HEK293 (cell line): ENCODE measurements around the gene ACACB.

ENCODE experiments used
- CTCF ChIA-PET: fragments of 350-600 bp; formaldehyde crosslinking; extraction: SDS; loops from one replicate; lab custom pipeline; 2021; ENCODE audit warnings: antibody characterized with exemption; lab: Yijun Ruan, JAX
- POLR2A ChIA-PET: fragments of 300-600 bp; formaldehyde crosslinking; extraction: SDS; loops from one replicate; lab custom pipeline; 2020; ENCODE audit warnings: antibody characterized with exemption, inconsistent platforms; lab: Yijun Ruan, JAX
- H3K27ac ChIP-seq: fragments of 200-500 bp; sonication (Bioruptor generic); 2 replicates; pipeline ENCODE4 v1.5.1; 2014; ENCODE audit warnings: low read depth, low read length, control low read depth, inconsistent platforms; ENCODE audit errors: extremely low read depth
- H3K36me3 ChIP-seq, 2 experiments: fragments of 200-500 bp in 1 of 2; sonication (Bioruptor generic) in 1 of 2; 1 replicate in 1 of 2; 2 replicates in 1 of 2; pipeline ENCODE4 v1.5.1; 2014 to 2017; ENCODE audit warnings: inconsistent platforms in 2 of 2, low read length in 2 of 2; ENCODE audit not compliant: control insufficient read depth in 2 of 2, insufficient read depth in 1 of 2
- H3K4me1 ChIP-seq: fragments of 200-500 bp; sonication (Bioruptor generic); 2 replicates; pipeline ENCODE4 v1.5.1; 2014; ENCODE audit warnings: mild to moderate bottlenecking, low read length, inconsistent platforms; ENCODE audit not compliant: control insufficient read depth, insufficient read depth
- H3K4me3 ChIP-seq: 2 replicates; pipeline ENCODE4 v1.5.1; 2011; ENCODE audit warnings: low read depth, mild to moderate bottlenecking, control low read depth, low read length, moderate library complexity
- H3K9me3 ChIP-seq: fragments of 200-500 bp; sonication (Bioruptor generic); 2 replicates; pipeline ENCODE4 v1.5.1; 2014; ENCODE audit warnings: low read depth, low read length, inconsistent platforms; ENCODE audit not compliant: control insufficient read depth, insufficient read depth
- KLF9 ChIP-seq: fragments of 450-650 bp; formaldehyde crosslinking; IDR thresholded peaks from 2 replicates; pipeline ENCODE4 v1.5.1; 2016; ENCODE audit warnings: missing biosample characterization, missing genetic modification characterization, low read depth
- SCRT1 ChIP-seq: fragments of 450-650 bp; formaldehyde crosslinking; IDR thresholded peaks from 2 replicates; pipeline ENCODE4 v1.5.1; 2016; ENCODE audit warnings: missing biosample characterization, missing genetic modification characterization, borderline replicate concordance
- ZFP69B ChIP-seq: fragments of 450-650 bp; formaldehyde crosslinking; IDR thresholded peaks from 2 replicates; pipeline ENCODE4 v1.5.1; 2016; ENCODE audit warnings: missing biosample characterization, missing genetic modification characterization
- ZNF121 ChIP-seq: fragments of 450-650 bp; formaldehyde crosslinking; IDR thresholded peaks from 2 replicates; pipeline ENCODE4 v1.5.1; 2016; ENCODE audit warnings: missing biosample characterization, missing genetic modification characterization
- ZNF140 ChIP-seq: fragments of 450-650 bp; formaldehyde crosslinking; IDR thresholded peaks from 2 replicates; pipeline ENCODE4 v1.5.1; 2016; ENCODE audit warnings: missing biosample characterization, missing genetic modification characterization
- ZNF248 ChIP-seq: fragments of 450-650 bp; formaldehyde crosslinking; IDR thresholded peaks from 2 replicates; pipeline ENCODE4 v1.5.1; 2017; ENCODE audit warnings: missing biosample characterization, missing genetic modification characterization
- ZNF266 ChIP-seq: fragments of 450-650 bp; formaldehyde crosslinking; IDR thresholded peaks from 2 replicates; pipeline ENCODE4 v1.5.1; 2016; ENCODE audit warnings: missing biosample characterization, missing genetic modification characterization, low read depth
- ZNF394 ChIP-seq: fragments of 450-650 bp; formaldehyde crosslinking; IDR thresholded peaks from 2 replicates; pipeline ENCODE4 v1.5.1; 2016; ENCODE audit warnings: missing biosample characterization, missing genetic modification characterization, mild to moderate bottlenecking, moderate library complexity, borderline replicate concordance
- ZNF561 ChIP-seq: fragments of 450-650 bp; IDR thresholded peaks from 2 replicates; pipeline ENCODE4 v1.5.1; 2018; ENCODE audit warnings: missing biosample characterization, missing genetic modification characterization, borderline replicate concordance
- ZSCAN30 ChIP-seq: fragments of 450-650 bp; IDR thresholded peaks from 2 replicates; pipeline ENCODE4 v1.5.1; 2018; ENCODE audit warnings: missing biosample characterization, mild to moderate bottlenecking, missing genetic modification characterization, moderate library complexity
- TF ChIP-seq, protein P1 (sequence below): fragments of 450-650 bp; formaldehyde crosslinking; IDR thresholded peaks from 2 replicates; pipeline ENCODE4 v1.5.1; 2016; ENCODE audit warnings: missing biosample characterization, missing genetic modification characterization

The ACACB gene

DNA sequence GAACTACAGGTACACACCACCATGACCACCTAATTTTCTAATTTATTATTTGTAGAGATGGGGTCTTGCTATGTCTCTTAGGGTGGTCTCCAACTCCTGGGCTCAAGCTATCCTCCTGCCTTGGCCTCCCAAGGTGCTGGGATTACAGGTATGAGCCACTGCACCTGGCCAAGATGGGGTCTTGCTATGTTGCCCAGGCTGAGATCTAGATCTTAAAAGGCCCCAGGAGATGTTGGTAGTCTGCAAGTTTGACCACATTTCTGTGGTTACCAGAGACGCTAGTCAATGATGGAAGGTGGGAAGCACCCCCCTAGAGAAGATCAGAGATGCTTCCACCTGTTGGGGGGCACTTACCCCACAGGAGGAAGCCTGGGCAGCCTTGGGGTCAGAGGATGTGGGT, 158.0 kb downstream of the ACACB start:
- H3K4me3 ChIP-seq = no peak overlapping the region
- TF ChIP-seq ZFP69B (tag by site-specific recombination) = no peak
- TF ChIP-seq SCRT1 (tag by site-specific recombination) = no peak
- TF ChIP-seq ZNF121 (tag by site-specific recombination) = peak; percentile 51; the same call in 1 of the 2 replicates
- no peaks in the 10 kb centered on the region for H3K36me3 ChIP-seq
- no peaks in the 10 kb centered on the region for H3K4me1 ChIP-seq
- H3K9me3 ChIP-seq = no peaks in the 10 kb centered on the region
- ChIA-PET CTCF (interaction anchor here (0.9 to 1.2 kb wide), 2 partner anchors 11 to 111 kb away, joined by 4 to 6 read pairs; no protein-coding TSS in a partner anchor), POLR2A (no interaction called here)
- no peak overlapping the region for H3K27ac ChIP-seq

DNA sequence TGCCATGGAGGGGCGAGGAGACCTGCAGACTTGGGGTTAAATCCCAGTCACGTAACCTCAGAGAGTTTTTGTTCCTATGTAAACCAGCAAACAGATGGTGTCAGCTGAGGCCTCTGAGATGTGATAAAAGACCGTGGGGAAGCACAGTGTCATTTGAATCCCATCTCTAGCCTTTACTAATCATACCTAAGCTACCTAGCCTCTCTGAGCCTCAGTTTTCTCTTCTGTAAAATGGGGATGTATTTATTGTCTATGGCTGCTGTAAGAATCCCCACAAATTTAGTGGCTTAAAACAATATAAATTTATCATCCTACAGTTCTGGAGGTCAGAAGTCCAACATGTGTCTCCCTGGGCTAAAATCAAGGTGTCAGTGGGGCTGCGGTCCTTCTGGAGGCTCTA, 158.8 kb downstream of the ACACB start:
- Histone ChIP-seq H3K4me3 (no peak overlapping the region), H3K36me3 (no peaks in the 10 kb centered on the region), H3K27ac (no peak overlapping the region), H3K9me3 (no peaks in the 10 kb centered on the region), H3K4me1 (no peaks in the 10 kb centered on the region)
- ChIA-PET POLR2A (no interaction called here), CTCF (interaction anchor here (0.9 kb wide), 1 partner anchor 110 kb away, joined by 6 read pairs; no protein-coding TSS in a partner anchor)
- TF ChIP-seq ZSCAN30 (tag by site-specific recombination) = no peak
- TF ChIP-seq ZNF561 = no peak
- no peak for TF ChIP-seq ZNF394
- TF ChIP-seq ZNF266 = no peak
- no peak for TF ChIP-seq SCRT1 (tag by site-specific recombination)

DNA sequence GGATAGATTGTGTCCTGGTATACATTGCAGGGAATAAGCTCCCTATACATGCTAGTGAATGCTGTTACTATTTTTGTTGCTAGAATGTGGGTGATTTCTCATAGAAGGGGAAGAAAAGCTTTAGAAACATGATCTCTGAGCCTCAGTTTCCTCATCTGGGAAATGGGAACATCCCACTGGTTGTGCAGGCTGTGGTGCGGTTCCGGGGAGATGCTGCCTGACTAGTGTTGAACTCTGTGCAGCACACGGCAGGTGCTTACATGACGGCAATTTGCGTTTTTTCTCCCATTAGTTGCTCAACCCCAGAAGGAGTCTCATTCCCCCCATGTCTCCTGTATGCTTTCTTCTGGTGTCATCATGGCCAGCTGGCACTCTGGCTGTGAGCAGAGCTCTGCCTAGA, 159.8 kb downstream of the ACACB start:
- H3K36me3 ChIP-seq = no peaks in the 10 kb centered on the region
- CTCF ChIA-PET = interaction anchor here (0.5 kb wide), 1 partner anchor 92 kb away, joined by 3 read pairs; no protein-coding TSS in a partner anchor
- no peaks in the 10 kb centered on the region for H3K4me1 ChIP-seq
- no peak overlapping the region for H3K27ac ChIP-seq
- POLR2A ChIA-PET = no interaction called here
- TF ChIP-seq ZNF248 = no peak
- H3K9me3 ChIP-seq = no peaks in the 10 kb centered on the region
- no peak overlapping the region for H3K4me3 ChIP-seq

DNA sequence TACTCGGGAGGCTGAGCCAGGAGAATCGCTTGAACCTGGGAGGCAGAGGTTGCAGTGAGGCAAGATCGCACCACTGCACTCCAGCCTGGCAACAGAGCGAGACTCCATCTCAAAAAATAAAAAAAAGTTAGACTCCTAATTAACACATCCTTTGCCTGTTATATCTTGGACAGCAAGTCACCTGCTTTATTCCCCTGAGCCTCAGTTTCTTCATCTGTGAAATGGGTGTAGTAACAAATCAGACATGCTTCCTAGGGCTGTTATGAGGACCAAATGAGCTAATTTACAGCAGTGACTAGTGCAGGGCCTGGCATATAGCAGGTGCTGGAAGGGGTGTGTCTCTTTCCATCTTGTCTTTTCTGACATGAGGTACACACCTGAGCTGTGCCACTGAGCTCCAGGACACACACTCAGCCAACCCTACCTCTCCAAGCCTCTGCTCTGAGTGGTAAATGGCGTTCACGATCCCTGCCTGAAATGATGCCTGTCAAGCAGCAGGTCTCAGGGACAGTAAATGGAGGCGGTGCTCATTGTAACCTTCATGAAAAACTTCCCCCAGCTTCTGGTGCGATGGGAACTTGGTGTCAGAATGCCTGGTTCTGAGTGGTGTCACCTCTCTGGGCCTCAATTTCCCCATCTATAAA, 161.0 kb downstream of the ACACB start:
- H3K36me3 ChIP-seq = no peaks in the 10 kb centered on the region
- H3K27ac ChIP-seq = no peak overlapping the region
- ChIA-PET POLR2A (interaction anchor here (0.5 to 1.0 kb wide), 2 partner anchors 10 to 495 kb away, joined by 3 read pairs; no protein-coding TSS in a partner anchor), CTCF (interaction anchor here (1.0 to 1.9 kb wide), 2 partner anchors 13 to 112 kb away, joined by 3 to 14 read pairs; no protein-coding TSS in a partner anchor)
- no peaks in the 10 kb centered on the region for H3K4me1 ChIP-seq
- H3K4me3 ChIP-seq = no peak overlapping the region
- H3K9me3 ChIP-seq = no peaks in the 10 kb centered on the region
- TF ChIP-seq KLF9 (tag by site-specific recombination) (0 out of 2 replicates have a peak, but pooled peaks have one; percentile 23), ZNF140 (no peak)
- TF ChIP-seq, protein P1, sequence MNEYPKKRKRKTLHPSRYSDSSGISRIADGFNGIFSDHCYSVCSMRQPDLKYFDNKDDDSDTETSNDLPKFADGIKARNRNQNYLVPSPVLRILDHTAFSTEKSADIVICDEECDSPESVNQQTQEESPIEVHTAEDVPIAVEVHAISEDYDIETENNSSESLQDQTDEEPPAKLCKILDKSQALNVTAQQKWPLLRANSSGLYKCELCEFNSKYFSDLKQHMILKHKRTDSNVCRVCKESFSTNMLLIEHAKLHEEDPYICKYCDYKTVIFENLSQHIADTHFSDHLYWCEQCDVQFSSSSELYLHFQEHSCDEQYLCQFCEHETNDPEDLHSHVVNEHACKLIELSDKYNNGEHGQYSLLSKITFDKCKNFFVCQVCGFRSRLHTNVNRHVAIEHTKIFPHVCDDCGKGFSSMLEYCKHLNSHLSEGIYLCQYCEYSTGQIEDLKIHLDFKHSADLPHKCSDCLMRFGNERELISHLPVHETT = 0 out of 2 replicates have a peak, but pooled peaks have one; percentile 38
